HFF-Myc (cell line): ENCODE results near the gene ZNF207.

ENCODE experiments used
- DNase-seq: peaks from one replicate; pipeline ENCODE4 v3.0.0-alpha.2; 2011; ENCODE audit warnings: low read depth; ENCODE audit errors: extremely low read depth
- H3K4me3 ChIP-seq: replicated peaks from 2 replicates; pipeline ENCODE4 v1.5.1; 2011; ENCODE audit warnings: low read depth, mild to moderate bottlenecking, control low read depth, low read length
- TF ChIP-seq, protein P1 (sequence below): IDR thresholded peaks from 2 replicates; pipeline ENCODE4 v1.5.1; 2012; ENCODE audit warnings: mild to moderate bottlenecking, low read depth, low read length, control low read depth; ENCODE audit errors: missing control alignments

Gene ZNF207

DNA sequence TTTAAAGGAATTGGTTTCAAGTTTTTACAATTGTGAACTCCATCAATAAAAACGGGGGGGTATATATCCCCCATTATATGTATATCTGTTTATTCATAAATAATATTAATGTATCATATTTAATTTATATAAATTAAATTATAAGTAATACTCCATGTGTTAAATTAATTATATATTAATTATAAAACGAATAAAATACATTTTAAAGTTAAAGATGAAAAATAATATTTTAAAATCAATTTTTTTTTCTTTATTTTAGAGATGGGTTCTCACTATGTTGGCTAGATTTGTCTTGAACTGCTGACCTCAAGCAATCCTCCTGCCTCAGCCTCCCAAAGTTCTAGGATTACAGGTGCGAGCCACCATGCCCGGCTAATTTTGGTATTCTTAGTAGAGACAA is 76.9 kb downstream of the ZNF207 start:
- H3K4me3 ChIP-seq, result no peak overlapping the region
- DNase-seq, result no peak
- TF ChIP-seq, protein P1, sequence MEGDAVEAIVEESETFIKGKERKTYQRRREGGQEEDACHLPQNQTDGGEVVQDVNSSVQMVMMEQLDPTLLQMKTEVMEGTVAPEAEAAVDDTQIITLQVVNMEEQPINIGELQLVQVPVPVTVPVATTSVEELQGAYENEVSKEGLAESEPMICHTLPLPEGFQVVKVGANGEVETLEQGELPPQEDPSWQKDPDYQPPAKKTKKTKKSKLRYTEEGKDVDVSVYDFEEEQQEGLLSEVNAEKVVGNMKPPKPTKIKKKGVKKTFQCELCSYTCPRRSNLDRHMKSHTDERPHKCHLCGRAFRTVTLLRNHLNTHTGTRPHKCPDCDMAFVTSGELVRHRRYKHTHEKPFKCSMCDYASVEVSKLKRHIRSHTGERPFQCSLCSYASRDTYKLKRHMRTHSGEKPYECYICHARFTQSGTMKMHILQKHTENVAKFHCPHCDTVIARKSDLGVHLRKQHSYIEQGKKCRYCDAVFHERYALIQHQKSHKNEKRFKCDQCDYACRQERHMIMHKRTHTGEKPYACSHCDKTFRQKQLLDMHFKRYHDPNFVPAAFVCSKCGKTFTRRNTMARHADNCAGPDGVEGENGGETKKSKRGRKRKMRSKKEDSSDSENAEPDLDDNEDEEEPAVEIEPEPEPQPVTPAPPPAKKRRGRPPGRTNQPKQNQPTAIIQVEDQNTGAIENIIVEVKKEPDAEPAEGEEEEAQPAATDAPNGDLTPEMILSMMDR, result no peak

DNA sequence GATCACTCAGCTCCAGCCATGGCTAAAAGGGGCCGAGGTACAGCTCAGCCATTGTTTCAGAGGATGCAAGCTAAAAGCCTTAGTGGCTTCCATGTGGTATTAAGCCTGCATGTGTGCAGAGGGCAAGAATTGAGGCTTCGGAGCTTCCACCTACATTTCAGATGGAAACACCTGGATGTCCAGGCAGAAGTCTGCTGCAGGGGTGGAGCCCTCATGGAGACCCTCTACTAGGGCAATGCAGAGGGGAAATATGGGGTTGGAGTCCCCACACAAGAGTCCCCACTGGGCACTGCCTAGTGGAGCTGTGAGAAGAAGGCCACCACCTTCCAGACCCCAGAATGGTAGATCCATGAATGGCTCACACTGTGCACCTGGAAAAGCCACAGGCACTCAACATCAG is 79.6 kb downstream of the ZNF207 start:
- H3K4me3 ChIP-seq, result no peak overlapping the region
- TF ChIP-seq, protein P1, result no peak
- DNase-seq, result no peak
